Measurements from ENCODE around the gene LRP2.

LRP2 gene

DNA sequence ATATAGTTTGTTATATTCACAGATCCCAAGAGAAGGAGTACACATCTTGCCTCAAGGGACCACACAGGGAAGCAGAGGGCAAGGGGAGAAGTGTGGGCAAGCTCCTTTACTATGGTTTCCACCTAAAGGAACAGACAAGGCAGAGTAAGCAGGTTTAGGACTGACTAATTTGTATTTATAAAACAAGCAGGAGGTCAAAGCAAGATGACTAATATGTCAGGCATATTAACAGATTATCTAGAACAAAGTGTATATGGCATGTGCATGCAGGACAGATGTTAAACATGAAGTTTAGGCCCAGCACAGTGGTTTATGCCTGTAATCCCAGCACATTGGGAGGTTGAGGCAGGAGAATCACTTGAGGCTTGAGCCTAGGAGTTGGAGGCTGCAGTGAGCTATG is 3.7 kb upstream of the LRP2 start:
- no peaks in the 10 kb centered on the region for H3K36me3 ChIP-seq (ENCODE audit: control insufficient read depth, insufficient read depth, low read length)
- H3K4me3 ChIP-seq (ENCODE audit: extremely low read depth, insufficient read depth, low read length, poor library complexity, severe bottlenecking) = no peak overlapping the region
- no peak overlapping the region for H3K27ac ChIP-seq (ENCODE audit: low read depth, low read length, severe bottlenecking)
- peaks cover 20% of the 10 kb centered on the region for H3K4me1 ChIP-seq (ENCODE audit: control insufficient read depth, insufficient read depth, low read length, poor library complexity, severe bottlenecking)
- no peaks in the 10 kb centered on the region for H3K9me3 ChIP-seq (ENCODE audit: control insufficient read depth, low read length)

DNA sequence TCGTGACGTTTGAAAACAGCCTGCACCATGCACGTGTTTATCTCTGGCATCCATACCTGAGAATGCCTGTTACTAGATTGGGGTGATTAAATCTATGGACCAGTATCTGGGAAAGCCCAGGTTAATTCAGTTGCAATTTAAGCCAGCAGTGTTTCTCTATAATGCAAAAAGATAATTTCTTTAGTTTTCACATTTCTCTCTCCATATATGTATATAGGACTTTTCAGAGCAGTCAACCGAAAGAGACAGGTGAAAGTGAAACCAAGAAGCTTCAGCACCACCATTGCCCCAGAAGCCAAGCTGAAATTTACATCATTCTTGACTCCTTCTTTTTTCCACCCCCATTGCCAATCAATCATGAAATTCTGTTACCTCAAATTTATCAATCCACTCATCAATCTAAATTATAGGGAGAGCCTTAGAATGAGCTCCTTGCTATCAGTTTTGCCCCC is 2.7 kb upstream of the LRP2 start:
- Histone ChIP-seq H3K27ac (ENCODE audit: low read depth, low read length, severe bottlenecking) (peak overlapping the region; percentile 36), H3K4me1 (ENCODE audit: control insufficient read depth, insufficient read depth, low read length, poor library complexity, severe bottlenecking) (peaks cover 20% of the 10 kb centered on the region), H3K4me3 (ENCODE audit: extremely low read depth, insufficient read depth, low read length, poor library complexity, severe bottlenecking) (peak overlapping the region; percentile 44), H3K9me3 (ENCODE audit: control insufficient read depth, low read length) (no peaks in the 10 kb centered on the region), H3K36me3 (ENCODE audit: control insufficient read depth, insufficient read depth, low read length) (no peaks in the 10 kb centered on the region)
- WGBS, 2 experiments (ENCODE audit: insufficient coverage in 2 of 2) = 26 to 80% methylated on average over 1 to 4 of the region's 4 CpGs

DNA sequence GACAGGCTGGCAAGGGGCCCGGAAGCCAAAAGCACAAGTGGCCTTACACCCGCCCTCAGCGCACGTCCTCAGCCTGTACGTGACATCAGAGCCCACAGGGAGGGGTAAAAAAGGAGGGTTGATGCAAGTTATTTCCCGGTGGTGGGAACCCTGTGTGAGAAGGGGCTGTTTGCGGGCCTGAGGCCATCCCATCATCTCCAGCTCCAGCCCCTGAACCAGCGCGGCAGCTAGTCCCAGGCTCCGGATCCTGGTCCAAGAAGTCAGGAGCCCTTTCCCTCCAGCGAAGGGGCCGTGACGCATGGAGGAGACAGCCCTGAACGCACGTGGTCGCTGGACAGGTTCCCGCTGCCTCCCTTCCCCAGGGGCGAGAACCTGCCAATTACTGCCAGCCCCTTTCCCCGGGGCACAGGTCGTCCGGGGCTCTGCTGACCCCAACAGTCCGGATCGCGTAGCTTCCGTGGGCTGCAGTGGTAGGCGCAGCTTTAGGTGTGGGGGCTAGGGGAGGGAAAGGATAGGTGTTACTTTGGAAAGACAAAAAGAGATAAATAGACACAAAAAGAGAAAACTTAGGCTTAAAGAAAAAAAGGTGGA is 1.3 kb upstream of the LRP2 start:
- Histone ChIP-seq H3K4me3 (ENCODE audit: extremely low read depth, insufficient read depth, low read length, poor library complexity, severe bottlenecking) (peak overlapping the region; percentile 44), H3K9me3 (ENCODE audit: control insufficient read depth, low read length) (no peaks in the 10 kb centered on the region), H3K4me1 (ENCODE audit: control insufficient read depth, insufficient read depth, low read length, poor library complexity, severe bottlenecking) (peaks cover 20% of the 10 kb centered on the region), H3K36me3 (ENCODE audit: control insufficient read depth, insufficient read depth, low read length) (no peaks in the 10 kb centered on the region), H3K27ac (ENCODE audit: low read depth, low read length, severe bottlenecking) (no peak overlapping the region)
- WGBS, 2 experiments (ENCODE audit: insufficient coverage in 2 of 2) = 0 to 4% methylated on average over 13 to 15 of the region's 26 CpGs

GRCh38 chr2:169362894-169363559 is 693 bp upstream of the LRP2 start:
- peaks cover 20% of the 10 kb centered on the region for H3K4me1 ChIP-seq (ENCODE audit: control insufficient read depth, insufficient read depth, low read length, poor library complexity, severe bottlenecking)
- H3K9me3 ChIP-seq (ENCODE audit: control insufficient read depth, low read length) = no peaks in the 10 kb centered on the region
- H3K4me3 ChIP-seq (ENCODE audit: extremely low read depth, insufficient read depth, low read length, poor library complexity, severe bottlenecking) = peak overlapping the region; percentile 44
- H3K36me3 ChIP-seq (ENCODE audit: control insufficient read depth, insufficient read depth, low read length) = no peaks in the 10 kb centered on the region
- no peak overlapping the region for H3K27ac ChIP-seq (ENCODE audit: low read depth, low read length, severe bottlenecking)
- WGBS, 2 experiments (ENCODE audit: insufficient coverage in 2 of 2) = 5% methylated on average over 9 to 17 of the region's 24 CpGs

DNA sequence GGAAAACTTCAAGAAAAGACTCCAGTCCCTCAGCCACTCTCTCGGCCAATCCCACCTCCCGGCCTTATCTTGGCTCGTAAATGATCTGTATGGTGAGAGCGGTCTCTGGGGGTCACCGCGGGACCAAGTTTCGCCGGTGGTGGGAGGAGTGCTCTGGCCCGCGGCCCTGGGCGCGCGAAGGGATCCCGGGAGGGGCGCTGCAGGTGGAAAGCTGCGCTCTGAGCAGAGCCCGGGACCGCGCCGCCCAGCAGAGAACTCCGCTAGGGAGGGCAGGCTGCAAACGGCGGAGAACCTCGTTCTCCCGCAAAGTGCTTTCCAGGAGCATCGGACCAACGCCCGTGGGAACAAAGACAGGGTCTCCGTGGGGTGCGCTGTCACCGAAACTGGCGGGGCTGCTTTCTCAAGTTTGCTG is 622 bp downstream of the LRP2 start:
- H3K4me1 ChIP-seq (ENCODE audit: control insufficient read depth, insufficient read depth, low read length, poor library complexity, severe bottlenecking) = peaks cover 20% of the 10 kb centered on the region
- no peaks in the 10 kb centered on the region for H3K36me3 ChIP-seq (ENCODE audit: control insufficient read depth, insufficient read depth, low read length)
- H3K4me3 ChIP-seq (ENCODE audit: extremely low read depth, insufficient read depth, low read length, poor library complexity, severe bottlenecking) = peak overlapping the region; percentile 42
- no peaks in the 10 kb centered on the region for H3K9me3 ChIP-seq (ENCODE audit: control insufficient read depth, low read length)
- H3K27ac ChIP-seq (ENCODE audit: low read depth, low read length, severe bottlenecking) = no peak overlapping the region
- 0 to 1% methylated on average over 24 to 32 of the region's 32 CpGs for WGBS, 2 experiments (ENCODE audit: insufficient coverage in 2 of 2)

- Histone ChIP-seq H3K36me3 (ENCODE audit: control insufficient read depth, insufficient read depth, low read length) (no peaks in the 10 kb centered on the region), H3K4me1 (ENCODE audit: control insufficient read depth, insufficient read depth, low read length, poor library complexity, severe bottlenecking) (peaks cover 20% of the 10 kb centered on the region), H3K27ac (ENCODE audit: low read depth, low read length, severe bottlenecking) (no peak overlapping the region), H3K9me3 (ENCODE audit: control insufficient read depth, low read length) (no peaks in the 10 kb centered on the region), H3K4me3 (ENCODE audit: extremely low read depth, insufficient read depth, low read length, poor library complexity, severe bottlenecking) (peak overlapping the region; percentile 42)
- 2 to 6% methylated on average over 9 to 16 of the region's 20 CpGs for WGBS, 2 experiments (ENCODE audit: insufficient coverage in 2 of 2)
Observed at GRCh38 chr2:169360984-169361705, 1.2 kb downstream of the LRP2 start.

DNA sequence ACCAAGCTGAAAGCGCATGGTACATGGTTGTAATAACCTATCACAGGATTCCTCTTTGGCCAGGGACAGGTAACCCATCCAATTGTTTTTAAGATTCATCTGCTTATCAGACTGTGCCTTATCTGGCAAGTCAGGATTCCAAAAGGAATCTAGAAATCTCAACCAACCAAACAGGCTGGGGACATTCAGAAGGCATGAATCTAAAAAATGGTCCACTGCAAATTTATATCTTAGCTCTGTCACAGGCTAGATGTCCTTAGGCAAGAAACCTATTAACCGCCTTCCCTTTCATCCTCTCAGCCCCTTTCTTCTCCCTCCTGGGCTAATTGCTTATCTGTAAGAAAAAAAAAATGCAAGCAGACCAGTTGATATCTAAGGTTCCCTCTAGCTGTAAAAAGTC is 4.3 kb downstream of the LRP2 start:
- Histone ChIP-seq H3K9me3 (ENCODE audit: control insufficient read depth, low read length) (no peaks in the 10 kb centered on the region), H3K4me1 (ENCODE audit: control insufficient read depth, insufficient read depth, low read length, poor library complexity, severe bottlenecking) (peaks cover 8% of the 10 kb centered on the region), H3K4me3 (ENCODE audit: extremely low read depth, insufficient read depth, low read length, poor library complexity, severe bottlenecking) (no peak overlapping the region), H3K27ac (ENCODE audit: low read depth, low read length, severe bottlenecking) (no peak overlapping the region), H3K36me3 (ENCODE audit: control insufficient read depth, insufficient read depth, low read length) (no peaks in the 10 kb centered on the region)
- WGBS, 2 experiments (ENCODE audit: insufficient coverage in 2 of 2) = 80 to 100% methylated on average over 1 to 2 of the region's 2 CpGs

GRCh38 chr2:169354244-169354643 is 8.1 kb downstream of the LRP2 start:
- H3K9me3 ChIP-seq (ENCODE audit: control insufficient read depth, low read length) = no peaks in the 10 kb centered on the region
- H3K4me3 ChIP-seq (ENCODE audit: extremely low read depth, insufficient read depth, low read length, poor library complexity, severe bottlenecking) = no peak overlapping the region
- no peaks in the 10 kb centered on the region for H3K36me3 ChIP-seq (ENCODE audit: control insufficient read depth, insufficient read depth, low read length)
- no peaks in the 10 kb centered on the region for H3K4me1 ChIP-seq (ENCODE audit: control insufficient read depth, insufficient read depth, low read length, poor library complexity, severe bottlenecking)
- 88 to 94% methylated on average over 1 to 2 of the region's 2 CpGs for WGBS, 2 experiments (ENCODE audit: insufficient coverage in 2 of 2)
- no peak overlapping the region for H3K27ac ChIP-seq (ENCODE audit: low read depth, low read length, severe bottlenecking)

- WGBS, 2 experiments (ENCODE audit: insufficient coverage in 2 of 2) = 93 to 96% methylated on average over 4 of the region's 4 CpGs
- no peaks in the 10 kb centered on the region for H3K4me1 ChIP-seq (ENCODE audit: control insufficient read depth, insufficient read depth, low read length, poor library complexity, severe bottlenecking)
- H3K36me3 ChIP-seq (ENCODE audit: control insufficient read depth, insufficient read depth, low read length) = no peaks in the 10 kb centered on the region
- no peak overlapping the region for H3K27ac ChIP-seq (ENCODE audit: low read depth, low read length, severe bottlenecking)
- no peaks in the 10 kb centered on the region for H3K9me3 ChIP-seq (ENCODE audit: control insufficient read depth, low read length)
- no peak overlapping the region for H3K4me3 ChIP-seq (ENCODE audit: extremely low read depth, insufficient read depth, low read length, poor library complexity, severe bottlenecking)
Observed at GRCh38 chr2:169351725-169352124, 10.6 kb downstream of the LRP2 start.

GRCh38 chr2:169349535-169349934 is 12.8 kb downstream of the LRP2 start:
- Histone ChIP-seq H3K27ac (ENCODE audit: low read depth, low read length, severe bottlenecking) (no peak overlapping the region), H3K9me3 (ENCODE audit: control insufficient read depth, low read length) (no peaks in the 10 kb centered on the region), H3K4me3 (ENCODE audit: extremely low read depth, insufficient read depth, low read length, poor library complexity, severe bottlenecking) (no peak overlapping the region), H3K4me1 (ENCODE audit: control insufficient read depth, insufficient read depth, low read length, poor library complexity, severe bottlenecking) (no peaks in the 10 kb centered on the region), H3K36me3 (ENCODE audit: control insufficient read depth, insufficient read depth, low read length) (no peaks in the 10 kb centered on the region)
- 82% methylated on average over 1 of the region's 2 CpGs; no CpG with 5 or more reads in 1 of the 2 experiments for WGBS, 2 experiments (ENCODE audit: insufficient coverage in 2 of 2)
